Hippocampal formation (tissue), 2 donors: ENCODE results near the gene MTRR.
"Not testable (repeated sequence)": the region's sequence is repeated elsewhere in the genome, so short reads cannot be mapped to it uniquely, and the experiment has no call there.

Experiments used
- DNase-seq, 2 donors: peaks; one replicate each; lab custom pipeline; 2025; lab: John Stamatoyannopoulos, UW

The MTRR gene

DNA sequence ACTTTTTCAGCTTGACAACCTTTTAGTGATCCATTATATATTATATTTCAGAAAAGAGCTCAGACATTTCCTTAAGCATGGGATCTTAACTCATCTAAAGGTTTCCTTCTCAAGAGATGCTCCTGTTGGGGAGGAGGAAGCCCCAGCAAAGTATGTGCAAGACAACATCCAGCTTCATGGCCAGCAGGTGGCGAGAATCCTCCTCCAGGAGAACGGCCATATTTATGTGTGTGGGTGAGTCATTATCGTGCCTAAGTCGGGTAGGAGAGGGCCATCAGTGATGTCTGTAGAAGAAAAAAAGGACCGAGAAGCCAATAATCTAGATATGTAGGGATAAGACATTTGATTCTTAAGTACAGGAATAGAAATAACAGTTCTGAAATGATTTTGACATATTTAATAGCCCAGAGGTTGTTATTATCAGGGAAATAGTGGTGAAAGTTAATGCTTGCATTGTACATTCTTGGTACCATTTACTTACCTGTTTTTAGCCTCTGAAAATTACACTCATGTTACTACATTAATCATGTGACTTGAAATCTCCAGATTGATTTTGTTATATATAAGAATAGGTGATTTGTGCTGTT, 28.2 kb downstream of the MTRR start:
- no peak for DNase-seq

DNA sequence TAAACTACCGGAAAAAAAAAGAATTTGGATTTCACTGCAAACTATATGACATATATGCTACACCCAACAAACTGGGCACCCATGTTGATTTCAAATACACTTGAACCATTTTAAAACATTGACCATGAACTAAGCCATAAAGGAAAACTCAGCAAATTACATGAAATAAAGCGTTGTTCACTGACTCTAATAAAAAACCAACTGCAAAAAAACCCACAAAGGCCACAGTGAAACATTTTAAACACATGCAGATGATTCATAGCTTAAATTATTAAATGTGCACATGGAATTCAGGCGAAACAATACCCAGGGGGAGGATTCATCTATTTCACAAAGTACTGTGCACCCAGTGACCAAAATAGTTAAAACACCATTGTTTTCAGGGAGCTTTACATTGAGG, 33.3 kb downstream of the MTRR start:
- DNase-seq: no peak

DNA sequence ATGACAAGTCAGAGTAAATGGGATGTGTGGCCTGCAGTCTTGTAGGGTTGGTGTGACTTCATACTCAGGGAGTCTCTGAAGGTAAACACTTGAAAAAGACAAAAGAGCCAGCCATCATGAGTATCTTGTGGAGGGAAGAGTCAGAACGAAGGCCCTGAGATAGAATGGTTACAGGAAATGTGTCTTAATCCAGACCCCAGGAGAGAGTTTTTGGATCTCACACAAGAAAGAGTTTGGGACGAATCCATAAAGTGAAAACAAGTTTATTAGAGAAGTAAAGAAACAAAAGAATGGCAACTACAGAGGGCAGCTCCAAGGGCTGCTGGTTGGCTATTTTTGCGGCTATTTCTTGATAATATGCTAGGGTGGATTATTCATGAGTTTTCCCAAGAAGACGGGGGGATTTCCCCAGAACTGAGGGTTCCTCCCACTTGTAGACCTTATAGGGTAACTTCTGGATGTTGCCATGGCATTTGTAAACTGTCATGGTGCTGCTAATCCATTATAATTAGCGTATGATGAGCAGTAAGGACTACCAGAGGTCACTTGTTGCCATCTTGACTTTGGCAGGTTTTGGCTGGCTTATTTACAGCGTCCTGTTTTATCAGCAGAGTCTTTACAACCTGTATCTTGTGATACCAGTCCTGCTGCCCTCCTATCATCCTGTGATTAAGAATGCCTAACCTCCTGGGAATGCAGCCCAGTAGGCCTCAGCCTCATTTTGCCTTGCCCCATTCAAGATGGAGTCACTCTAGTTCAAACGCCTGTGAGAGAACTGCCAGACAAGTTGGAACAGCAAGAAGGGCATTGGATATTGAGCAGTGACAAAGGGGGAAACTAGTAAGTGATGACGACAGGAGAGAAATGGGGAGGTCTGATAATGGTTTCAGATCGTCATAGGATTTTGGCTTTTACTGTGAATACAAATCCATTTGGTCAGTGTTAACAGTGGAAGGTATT, 34.0 kb downstream of the MTRR start:
- DNase-seq: no peak

DNA sequence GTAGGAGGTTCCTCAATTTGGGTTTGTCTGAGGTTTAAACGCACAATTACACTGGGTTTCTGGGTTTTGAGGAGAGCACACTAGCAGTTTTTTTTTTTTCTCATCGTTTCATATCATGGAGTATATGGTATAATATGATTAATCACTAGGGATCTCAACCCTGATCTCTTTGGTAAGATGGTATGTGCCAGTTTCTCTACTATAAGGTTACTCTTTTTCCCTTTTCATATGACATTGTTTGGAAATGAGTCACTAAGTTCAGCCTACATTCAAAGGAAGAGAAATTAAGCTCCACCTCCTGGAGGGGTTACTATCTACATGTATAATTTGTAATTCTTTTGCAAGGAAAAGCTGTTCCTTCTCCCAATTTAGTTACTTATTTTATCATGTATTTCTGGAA, 35.2 kb downstream of the MTRR start:
- no peak for DNase-seq

- no peak for DNase-seq
Observed at GRCh38 chr5:7907612-7908011, 38.7 kb downstream of the MTRR start.

GRCh38 chr5:7908317-7908716, 39.4 kb downstream of the MTRR start:
- DNase-seq: no peak

- no peak for DNase-seq
Observed at GRCh38 chr5:7910738-7911428, 41.9 kb downstream of the MTRR start.

GRCh38 chr5:7911429-7911771, 42.5 kb downstream of the MTRR start:
- DNase-seq: not testable (repeated sequence)

DNA sequence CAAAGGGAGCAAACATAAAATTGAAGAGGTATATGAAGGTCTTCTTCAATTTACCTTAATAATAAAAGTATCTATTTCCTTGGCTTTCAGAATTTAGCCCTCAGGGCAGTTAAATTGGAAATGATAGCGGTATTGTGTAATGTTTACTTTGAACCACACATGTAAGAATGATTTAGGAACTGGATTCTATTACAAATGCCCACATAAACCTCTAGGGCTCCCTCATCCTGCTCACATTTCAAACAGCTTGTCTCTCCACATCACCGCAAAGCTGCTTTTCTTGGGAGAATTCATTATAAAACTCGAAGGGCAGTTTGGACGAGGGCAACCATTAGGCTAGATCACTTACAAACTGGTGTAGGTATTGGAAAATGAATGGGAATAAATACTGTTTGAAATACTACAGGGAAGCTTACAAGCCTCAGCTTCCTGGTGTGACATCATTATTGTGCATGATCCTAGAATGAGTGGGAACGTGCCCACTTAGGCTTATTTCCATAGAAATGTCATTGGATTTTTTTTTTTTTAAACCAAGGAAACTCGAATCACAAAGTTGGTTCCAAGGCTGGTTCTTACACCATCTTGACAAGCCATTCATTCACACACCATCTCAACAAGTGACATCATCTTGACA, 47.3 kb downstream of the MTRR start:
- no peak for DNase-seq

DNA sequence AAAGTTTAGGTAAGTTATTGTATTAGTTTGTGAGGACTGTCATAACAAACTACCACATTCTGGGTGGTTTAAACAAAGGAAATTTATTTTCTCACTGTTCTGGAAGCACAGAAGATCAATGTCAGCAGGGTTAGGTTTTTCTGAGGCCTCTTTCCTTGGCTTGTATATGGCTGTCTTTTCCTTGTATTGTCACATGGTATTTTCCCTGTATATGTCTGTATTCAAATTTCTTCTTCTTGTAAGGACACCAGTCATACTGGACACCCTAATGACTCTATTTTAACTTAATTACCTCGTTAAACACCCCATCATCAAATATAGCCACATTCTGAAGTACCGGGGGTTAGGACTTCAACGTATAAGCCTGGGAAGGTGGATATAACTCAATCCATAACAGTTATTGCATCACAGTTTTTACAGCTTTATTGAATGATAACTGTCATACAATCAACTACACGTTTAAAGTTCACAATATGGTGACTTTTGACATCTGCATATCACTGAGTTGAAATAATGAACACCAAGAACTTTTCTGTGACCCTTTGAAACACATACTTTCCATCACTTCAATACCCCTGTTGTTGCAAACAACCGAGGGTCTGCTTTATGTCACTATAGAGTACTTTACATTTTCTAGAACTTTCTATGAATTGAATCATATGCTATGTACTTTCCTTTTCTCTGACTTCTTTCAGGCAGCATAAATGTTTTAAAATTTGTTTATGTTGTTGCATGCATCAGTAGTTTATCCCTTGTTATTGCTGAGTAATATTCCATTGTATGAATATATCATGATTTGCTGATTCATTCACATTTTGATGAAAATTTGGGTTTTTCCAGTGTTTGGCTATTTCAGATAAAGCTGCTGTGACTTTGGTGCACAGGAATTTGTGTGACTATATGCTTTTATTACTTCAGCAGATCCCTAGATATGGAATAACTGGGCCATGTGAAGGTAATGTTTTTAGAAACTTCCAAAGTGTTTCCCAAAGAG, 48.5 kb downstream of the MTRR start:
- DNase-seq: no peak

- no peak for DNase-seq
Observed at GRCh38 chr5:7925961-7926695, 57.2 kb downstream of the MTRR start.

DNA sequence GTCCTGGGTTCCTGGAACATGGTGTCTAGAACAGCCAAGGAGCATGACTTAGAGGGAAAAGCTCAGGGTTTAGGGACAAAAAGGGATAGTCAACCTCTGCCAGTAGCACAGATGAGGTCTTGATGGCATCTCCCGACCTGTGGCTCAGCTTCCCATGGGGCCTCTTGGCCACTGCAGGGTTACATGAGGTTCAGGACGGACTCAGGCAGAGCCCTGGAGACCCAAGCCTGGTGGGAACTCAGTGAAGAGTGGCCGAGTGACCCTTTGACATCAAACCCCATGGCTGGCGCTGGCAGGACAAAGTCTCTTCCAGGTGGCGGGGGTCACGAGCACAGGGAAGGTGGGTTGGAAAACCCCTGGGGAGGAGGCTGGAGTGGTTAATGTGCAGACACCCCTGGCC, 57.8 kb downstream of the MTRR start:
- DNase-seq: no peak

DNA sequence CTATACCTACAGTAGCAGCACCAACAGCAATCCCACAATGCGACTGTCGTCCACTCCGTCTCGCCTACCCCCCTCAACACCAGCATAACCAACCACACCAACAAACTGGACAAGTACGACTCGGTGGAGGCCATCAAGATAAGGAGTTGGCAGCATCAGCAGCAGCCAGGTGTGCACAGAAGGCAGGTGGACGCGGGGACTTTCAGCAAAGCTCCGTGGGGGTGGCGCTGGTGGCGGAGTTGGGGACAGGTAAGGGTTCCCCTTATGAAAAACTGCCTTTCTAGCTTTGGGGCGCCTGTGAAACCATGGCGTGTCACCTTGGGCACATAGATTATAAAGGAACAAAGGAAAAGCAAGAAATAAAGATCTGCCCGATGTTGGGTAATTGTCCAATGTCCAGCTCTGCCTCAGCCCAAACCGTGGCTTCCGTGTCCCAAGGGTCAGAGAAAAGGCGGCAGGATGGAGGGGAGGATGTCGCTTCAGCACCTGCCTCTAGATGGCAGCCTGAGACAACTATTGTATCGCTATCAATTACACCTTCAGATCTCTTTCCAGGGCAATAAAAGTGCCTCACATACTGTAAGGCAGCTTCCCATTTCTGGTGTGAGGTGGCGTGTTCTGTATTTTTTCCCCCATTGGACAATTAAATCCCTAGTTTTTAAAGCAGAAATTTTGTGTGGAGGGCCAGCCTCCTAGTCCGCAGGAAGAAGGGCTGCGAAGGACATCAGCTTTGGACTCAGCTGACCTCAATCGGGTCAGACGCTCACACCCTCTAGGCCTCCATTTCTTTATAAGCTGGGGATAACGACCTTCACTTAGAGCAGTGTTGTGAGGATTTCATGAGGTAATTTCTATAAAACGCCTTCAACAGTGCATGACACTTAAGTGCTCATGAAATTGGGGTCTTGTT, 58.8 kb downstream of the MTRR start:
- DNase-seq: peak; percentile 14 to 32

DNA sequence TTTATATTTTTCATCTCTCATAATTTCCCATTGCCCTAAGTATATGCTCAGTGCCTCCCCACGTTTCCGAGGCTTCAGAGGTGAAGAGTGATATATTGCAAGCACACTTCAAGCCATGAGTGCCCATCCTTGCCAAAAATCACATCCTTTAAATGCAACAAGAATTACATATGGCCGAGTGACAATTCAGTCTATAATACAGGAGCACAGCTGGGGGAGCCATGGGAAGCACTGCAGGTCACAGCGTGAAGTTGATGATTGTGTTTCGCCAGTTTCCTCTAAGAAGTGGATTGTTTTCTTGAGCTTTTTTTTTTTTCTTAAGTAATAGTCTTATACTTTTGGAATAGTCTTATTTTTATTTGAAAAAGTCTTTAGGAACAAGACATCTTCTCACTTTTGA, 61.1 kb downstream of the MTRR start:
- no peak for DNase-seq

- DNase-seq: no peak
Observed at GRCh38 chr5:7941692-7942091, 72.7 kb downstream of the MTRR start.

GRCh38 chr5:7947301-7947700, 78.4 kb downstream of the MTRR start:
- DNase-seq: no peak
